ENCODE results near the gene USP35.
A peak's percentile ranks its signal among the peaks of the same experiment; 100 is the strongest.

Gene USP35

DNA sequence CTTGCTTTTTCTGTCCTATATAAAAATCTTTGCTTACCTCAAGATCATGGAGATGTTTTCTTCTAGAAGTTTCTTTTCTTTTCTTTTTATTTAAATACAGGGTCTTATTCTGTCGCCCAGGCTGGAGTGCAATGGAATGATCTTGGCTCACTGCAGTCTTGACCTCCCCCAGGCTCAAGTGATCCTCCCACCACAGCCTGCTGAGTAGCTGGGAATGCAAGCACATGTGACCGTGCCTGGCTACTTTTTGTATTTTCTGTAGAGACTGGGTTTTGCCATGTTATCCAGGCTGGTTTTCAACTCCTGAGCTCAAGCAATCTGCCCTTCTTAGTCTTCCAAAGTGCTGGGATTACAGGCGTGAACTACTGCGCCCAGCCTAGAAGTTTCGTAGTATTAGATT is 45.3 kb downstream of the USP35 start:
- no peak for DNase-seq

GRCh38 chr11:78237293-78238046 is 48.8 kb downstream of the USP35 start:
- DNase-seq: no peak

GRCh38 chr11:78239781-78240180 is 51.1 kb downstream of the USP35 start:
- no peak for DNase-seq

DNA sequence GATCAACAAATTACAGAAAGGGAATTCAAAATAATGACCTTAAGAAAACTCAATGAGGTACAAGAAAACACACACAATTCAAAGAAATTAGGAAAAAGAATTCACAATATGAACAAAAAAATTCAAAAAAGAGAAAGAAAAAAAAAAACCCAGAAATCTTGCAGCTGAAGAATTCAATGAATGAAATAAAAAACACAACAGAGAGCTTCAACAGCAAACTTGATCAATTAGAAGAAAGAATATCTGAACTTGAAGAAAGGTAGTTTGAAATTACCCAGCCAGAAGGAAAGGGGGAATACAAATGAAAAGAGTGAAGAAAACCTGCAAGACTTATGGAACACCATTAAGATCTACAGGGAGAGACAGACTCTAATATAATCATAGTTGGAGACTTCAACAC is 52.8 kb downstream of the USP35 start:
- no peak for DNase-seq

DNA sequence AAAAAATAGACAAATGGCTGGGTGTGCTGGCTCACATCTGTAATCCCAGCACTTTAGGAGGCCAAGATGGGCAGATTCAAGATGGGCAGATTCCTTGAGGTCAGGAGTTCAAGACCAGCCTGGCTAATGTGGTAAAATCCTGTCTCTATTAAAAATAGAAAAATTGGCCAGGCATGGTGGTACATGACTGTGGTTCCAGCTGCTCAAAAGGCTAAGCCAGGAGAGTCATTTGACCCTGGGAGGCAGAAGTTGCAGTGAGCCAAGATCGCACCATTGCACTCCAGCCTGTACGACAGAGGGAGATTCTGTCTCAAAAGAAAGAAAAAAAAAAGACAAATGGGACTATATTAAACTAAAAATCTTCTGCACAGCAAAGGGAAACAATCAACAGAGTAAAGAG is 55.4 kb downstream of the USP35 start:
- DNase-seq: no peak

DNA sequence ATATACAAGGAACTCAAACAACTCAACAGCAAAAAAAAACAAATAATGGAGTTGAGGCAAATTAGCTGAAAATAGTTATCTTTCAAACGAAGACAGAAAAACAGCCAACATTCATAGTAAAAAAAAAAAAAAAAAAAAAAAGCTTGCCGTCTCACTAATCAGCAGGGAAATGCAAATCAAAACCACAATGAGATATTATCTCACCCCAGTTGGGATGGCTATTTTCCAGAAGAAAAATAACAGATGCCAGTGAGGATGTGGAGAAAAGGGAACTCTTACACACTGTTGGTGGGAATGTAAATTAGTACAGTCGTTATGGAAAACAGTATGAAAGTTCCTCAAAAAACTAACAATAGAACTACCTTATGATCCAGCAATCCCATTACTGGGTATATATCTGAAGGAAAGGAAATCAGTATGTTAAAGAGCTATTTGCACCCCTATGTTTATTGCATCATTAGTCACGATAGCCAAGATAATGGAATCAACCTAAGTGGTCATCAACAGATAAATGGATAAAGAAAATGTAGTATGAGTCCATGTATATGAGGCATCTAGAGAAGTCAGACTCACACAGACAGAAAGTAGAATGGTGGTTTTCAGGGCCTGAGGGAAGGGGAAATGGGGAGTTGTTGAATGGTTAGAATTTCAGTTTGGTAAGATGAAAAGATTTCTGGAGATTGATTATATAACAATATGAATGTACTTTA is 56.0 kb downstream of the USP35 start:
- peak; percentile 79 for DNase-seq

DNA sequence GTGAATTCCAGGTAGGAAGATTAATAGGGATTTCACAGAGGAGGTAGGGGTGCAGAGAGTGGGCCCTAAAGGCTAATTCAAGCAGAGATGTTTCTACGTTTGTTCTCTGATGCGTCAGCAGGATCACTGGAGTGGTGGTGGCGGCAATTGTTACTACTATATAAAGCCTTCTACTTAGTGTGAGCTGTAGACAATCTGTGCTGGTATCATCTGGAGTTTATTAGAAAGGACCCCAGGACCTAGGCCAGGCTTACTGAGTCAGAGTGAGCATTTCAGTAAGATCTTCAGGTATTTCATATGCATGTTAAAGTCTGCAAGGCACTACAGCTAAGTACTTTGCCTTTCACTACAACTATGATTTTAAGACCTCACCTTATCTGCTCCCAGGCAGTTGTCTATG is 59.5 kb downstream of the USP35 start:
- peak; percentile 81 for DNase-seq

- DNase-seq: no peak
These were observed 60.2 kb downstream of the USP35 start for GRCh38 chr11:78248903-78249302.

GRCh38 chr11:78250099-78250498 is 61.4 kb downstream of the USP35 start:
- no peak for DNase-seq

DNA sequence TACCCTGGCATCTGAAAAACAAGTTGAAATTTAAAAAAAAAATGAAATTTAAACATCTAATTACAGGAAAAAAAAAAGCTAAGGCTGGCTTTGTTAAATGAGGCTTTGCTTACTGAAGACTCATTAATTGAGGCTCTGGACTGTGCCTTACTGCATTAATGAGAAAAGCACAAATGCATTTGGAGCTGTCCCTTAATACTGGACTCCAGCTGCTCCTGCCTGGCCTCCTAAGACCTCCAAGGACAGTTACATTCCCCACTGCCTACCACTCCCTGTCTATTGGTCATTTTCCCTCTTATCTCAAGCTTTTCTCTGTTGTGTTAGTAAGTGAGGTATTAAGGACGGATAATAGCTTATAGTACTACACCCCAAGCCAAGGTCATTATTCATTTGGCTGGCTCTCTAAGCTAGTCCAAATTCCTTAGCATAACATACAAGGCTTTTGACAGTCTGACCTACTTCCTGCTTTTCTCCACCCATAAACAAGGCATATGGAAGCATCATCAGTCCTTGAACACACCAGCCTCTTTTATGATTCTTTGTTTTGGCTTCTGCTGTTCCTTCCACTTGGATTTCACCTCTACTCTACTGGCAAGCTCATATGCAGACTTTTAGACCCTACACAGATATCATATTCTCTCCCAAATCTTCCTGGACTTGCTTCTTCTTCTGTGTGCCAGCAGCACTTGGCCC is 62.5 kb downstream of the USP35 start:
- peak; percentile 56 for DNase-seq

GRCh38 chr11:78253797-78254196 is 65.1 kb downstream of the USP35 start:
- peak; percentile 63 for DNase-seq

- no peak for DNase-seq
These were observed 65.5 kb downstream of the USP35 start for GRCh38 chr11:78254268-78254667.

DNA sequence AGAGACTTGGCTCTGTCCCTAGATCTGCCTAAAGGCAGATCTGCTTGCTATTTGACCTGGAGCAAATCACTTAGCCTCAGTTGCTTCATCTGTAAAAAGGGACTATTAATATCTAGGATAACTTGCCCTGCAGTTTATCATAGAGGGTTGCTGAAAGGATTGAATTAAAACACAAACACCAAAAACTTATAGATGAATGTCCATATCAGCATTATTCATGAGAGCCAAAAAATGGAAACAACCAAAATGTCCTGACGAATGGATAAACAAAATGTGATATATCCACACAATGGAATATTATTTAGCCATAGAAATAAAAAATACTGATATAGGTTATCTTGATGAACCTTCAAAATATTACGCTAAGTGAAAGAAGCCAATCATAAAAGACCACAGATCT is 67.2 kb downstream of the USP35 start:
- no peak for DNase-seq

DNA sequence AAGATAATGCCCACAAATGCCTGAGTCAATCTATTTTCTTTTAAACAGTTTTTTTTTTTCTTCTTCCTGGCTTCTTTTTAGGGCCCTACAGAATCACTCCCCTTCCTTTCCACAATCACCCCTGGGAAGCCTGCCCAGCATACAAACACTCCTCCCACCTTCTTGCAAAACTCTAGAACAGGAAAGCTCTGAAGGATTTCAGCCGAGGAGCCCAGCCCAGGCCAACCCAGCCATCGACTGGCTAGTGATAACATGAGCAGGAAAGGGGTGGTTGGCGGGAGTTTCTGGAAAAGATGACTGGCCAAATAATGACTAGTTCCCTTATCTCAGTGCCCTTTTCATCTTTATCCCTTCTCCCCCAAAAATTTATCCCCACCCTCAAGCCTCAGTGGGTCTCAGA is 68.2 kb downstream of the USP35 start:
- peak; percentile 70 for DNase-seq

- DNase-seq: no peak
These were observed 68.9 kb downstream of the USP35 start for GRCh38 chr11:78257654-78258053.

GRCh38 chr11:78259777-78260487 is 71.2 kb downstream of the USP35 start:
- no peak for DNase-seq

- DNase-seq: no peak
These were observed 72.6 kb downstream of the USP35 start for GRCh38 chr11:78261367-78261766.

DNA sequence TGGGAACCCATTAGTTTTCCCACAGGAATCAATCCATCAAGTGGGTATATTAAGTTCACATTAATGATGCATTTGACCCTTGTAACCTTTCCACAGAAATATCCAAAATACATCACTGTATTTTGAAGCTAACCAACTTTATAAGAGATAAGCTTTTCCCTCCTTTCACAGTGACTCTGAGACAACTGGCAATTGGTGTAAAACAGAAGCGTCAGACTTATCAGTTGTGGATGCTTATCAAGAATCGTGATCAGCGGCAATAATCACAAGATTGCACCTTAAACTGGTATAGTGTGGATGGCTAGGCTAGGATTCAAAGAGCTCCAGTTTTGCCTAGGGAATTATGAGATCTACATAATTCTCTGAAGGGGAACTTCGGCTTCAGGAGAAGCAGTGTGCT is 73.1 kb downstream of the USP35 start:
- no peak for DNase-seq

GRCh38 chr11:78262238-78262637 is 73.5 kb downstream of the USP35 start:
- no peak for DNase-seq

- DNase-seq: no peak
These were observed 74.0 kb downstream of the USP35 start for GRCh38 chr11:78262691-78263090.

All from fibroblast of skin of right quadriceps (primary cell).